HG03571 (cell line): Measurements from ENCODE around the gene PFKL.
"Not testable (repeated sequence)": the region's sequence is repeated elsewhere in the genome, so short reads cannot be mapped to it uniquely, and the experiment has no call there.

Experiments used
- ATAC-seq: cut with Tn5 transposase; IDR thresholded peaks from one replicate; pipeline ENCODE4 v1.9.1; 2021; ENCODE audit not compliant: unreplicated experiment

PFKL gene

DNA sequence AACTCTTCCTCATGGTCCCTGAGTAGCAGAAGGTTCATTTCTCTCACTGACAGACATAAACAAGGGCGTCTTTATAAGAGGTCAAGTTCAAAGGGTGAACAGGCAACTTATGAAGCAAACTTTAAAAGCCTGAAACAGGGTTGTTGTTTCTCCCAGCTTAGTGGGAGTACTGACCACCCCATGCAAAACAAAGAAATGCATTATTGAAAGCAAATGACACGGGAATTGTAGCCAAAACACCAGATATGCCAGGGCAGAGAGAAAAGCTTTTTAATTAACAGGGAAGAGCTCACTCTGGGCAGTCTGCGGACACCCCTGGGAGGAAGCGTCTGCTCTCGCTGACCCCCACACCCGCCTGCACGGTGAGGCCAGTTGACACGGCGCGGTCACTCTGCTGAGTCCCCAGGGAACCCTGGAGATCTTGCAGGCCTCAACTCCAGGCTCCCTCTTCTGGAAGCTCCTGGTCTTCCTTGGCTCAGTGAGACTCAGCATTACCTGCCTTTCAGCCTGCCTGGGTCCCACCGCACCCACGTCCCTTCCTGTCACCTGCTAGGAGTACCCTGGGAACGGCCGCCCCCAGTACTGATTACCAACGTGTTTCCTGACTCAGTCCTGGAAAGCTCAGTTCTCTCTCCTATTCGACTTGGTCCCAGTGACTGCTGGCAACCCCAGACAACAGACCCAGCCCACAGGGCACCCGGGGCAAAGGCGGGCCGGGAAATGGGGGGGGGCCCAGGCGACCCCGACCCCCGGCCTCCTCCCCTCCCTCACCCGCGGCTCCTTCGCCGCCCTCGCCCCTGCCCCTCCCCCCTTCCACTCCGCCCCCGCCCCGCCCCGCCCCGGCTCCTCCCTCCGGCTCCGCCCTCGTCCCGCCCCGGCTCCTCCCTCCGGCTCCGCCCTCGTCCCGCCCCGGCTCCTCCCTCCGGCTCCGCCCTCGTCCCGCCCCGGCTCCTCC is 38.4 kb downstream of the PFKL start:
- no peak for ATAC-seq

DNA sequence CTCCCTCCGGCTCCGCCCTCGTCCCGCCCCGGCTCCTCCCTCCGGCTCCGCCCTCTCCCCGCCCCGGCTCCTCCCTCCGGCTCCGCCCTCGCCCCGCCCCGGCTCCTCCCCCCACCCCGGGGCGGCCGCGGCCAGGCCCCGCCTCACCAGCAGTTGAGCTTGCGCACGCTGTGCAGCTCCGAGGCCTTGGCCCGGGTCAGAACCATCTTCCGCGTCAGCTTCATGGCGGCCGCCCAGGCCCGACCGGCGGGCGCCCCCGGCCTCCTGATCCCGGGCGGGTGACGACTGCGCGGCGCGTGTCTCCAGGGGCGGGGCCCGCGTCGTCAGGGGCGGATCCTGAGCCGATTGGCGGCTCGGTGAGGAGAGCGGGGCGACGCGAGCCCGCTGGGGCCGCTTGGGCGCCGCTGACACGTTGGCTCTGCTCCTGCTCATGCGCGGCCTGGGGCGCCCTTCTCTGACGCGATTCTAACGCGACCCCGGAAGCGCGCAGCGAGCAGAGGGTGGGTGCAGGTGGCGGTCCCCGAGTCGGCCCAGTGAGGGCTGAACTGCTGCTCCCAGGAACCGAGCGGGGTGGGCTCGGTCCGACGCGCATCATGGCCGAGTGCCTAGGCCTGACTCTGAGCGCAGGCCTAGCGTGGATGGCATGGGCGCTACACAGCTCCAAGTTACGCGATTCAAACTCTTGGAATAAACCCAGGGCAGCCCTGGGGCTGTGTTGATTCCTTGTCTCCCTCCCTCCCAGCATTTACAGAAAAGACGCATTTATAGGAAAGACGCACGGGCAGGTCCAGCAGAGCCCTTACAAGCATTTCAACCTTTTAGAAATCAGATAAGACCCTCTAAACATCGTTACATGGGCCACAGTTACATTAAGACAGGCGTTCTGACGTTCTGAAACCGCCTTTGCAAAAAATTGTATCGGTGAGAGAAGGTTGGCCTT is 39.4 kb downstream of the PFKL start, which contains the start of gene CFAP410:
TSS of gene CFAP410 (minus strand) at position 420 of the 940 bp plus-strand sequence. CDS start at position 224, 196 bp downstream.
- peak; percentile 80 for ATAC-seq

DNA sequence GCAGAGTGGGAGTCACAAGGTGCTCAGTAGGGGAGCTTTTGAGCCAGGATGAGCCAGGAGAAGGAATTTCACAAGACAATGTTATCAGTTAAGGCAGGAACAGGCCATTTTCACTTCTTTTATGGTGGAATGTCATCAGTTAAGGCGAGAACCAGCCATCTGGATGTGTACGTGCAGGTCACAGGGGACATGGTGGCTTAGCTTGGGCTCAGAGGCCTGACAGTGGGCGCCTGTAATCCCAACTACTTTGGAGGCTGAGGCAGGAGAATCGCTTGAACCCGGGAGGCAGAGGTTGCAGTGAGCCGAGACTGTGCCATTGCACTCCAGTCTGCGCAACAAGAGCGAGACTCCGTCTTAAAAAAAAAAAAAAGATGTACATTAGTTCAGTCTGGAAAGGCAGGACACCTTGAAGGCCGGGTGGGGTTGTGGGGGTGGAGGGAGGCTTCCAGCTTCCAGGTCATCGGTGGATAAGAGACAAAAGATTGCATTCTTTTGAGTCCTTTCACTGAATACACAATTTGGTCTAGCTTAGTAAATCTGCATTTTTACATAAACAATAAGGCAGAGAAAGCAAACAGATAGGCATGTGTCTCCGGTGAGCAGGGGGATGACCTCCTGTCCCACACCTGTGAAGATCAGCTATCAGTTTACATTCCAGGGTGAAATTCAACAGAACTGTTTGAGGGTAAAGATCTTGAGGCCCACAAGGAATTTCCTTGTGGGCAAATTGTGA is 42.0 kb downstream of the PFKL start:
- ATAC-seq: not testable (repeated sequence)

DNA sequence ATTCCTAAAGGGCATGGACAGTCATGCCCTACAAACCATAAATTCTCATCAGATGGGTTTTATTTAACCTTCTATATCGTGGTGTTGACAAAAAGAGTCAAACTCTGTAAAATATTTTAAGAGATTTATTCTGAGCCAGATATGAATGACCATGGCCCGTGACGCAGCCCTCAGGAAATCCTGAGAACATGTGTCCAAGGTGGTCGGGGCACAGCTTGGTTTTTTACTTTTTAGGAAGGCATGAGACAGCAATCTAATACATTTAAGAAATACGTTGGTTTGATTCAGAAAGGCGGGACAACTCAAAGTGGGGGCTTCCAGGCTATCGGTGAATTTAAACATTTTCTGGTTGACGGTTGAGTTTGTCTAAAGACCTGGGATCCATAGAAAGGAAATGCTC is 43.1 kb downstream of the PFKL start:
- ATAC-seq: not testable (repeated sequence)

DNA sequence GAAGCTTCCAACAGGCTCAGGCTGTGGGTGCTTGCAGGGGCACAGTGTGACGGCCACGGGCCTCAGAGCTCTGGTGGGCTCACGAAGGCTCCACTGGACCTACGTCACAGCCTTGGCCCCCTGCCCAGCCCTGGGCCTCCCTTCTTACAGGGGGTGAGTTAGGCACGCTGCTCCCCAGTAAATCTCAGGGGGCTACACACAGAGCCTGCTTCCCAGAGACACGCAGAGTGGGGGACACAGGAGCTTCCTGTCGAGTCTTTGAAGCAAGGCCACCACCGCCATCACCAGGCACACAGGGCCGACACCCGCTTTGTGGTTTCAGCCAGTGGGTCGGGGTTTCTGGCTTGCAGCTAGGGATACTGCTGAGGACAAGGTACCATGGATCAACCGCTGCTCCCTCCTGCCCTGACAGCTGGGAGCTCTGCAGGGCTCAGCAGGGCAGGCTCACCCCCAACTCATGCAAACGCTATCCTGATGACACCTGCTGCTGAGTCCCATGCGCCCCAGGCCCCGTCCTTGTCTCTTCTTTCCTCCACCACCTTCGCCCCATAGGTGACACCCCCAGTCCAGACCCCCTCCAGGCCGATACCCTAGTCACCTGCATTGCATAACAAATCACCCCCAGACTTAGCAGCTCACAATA is 44.8 kb downstream of the PFKL start:
- ATAC-seq: no peak

DNA sequence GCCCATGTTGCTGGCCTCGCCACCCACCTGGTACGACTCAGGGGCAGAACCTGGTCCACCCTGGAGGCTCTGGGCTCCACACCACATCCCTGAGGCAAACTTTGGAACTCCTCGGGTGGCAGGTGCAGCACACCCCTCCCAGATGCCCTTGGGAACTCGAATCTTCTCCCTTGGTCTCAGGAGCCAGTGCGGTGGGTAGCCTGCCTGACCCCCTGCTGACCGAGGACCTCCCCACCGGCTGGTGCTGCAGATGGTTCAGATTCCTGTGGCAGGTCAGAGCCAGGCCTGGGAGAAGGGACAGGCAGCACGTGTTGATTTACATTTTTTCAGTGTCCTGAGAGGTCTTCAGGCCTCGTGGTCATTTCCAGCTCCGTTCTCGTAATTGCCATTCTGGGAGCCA is 45.6 kb downstream of the PFKL start:
- ATAC-seq: no peak

DNA sequence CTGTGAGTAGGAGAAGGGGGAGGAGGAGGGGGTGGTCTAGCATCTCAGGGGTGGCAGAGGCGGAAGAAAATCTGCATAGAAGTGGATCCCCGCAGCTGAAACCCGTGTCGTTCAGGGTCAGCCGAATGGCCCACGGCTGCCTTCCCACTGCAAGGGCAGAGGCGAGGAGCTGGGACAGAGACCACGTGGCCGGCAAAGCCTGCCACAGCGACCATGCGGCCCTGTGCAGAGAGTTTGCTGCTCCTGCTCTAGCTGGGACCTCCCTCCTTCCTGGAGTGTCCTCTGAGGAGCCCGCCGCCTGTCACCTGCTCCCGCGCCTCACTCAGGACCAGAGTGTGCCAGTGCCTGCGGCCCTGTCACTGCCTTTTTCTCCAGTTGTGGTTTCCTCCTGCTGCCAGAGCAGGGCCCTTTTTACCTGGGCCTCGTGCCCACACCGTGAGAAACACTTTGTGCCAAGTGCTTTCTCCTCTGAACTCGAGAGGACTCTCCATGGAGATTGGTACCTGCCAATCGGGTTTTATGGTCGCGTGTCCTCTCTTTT is 48.1 kb downstream of the PFKL start:
- no peak for ATAC-seq

DNA sequence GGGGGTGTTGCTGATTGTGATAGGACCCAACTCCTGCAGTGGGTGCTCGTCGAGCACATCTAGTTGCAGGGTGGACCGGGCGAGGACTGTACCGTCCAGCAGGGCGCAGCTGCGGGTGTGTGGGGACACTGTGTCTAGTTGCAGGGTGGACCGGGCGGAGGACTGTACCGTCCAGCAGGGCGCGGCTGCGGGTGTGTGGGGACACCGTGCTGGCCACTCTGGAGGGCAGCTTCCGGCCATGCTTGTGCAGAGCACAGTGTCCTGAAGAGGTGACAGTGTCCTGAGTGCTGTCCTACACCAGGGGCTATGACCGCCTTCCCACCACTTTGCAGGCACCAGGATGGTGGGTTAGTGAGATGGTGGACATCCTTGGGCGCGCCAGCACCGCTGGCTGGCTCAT is 49.0 kb downstream of the PFKL start:
- no peak for ATAC-seq

DNA sequence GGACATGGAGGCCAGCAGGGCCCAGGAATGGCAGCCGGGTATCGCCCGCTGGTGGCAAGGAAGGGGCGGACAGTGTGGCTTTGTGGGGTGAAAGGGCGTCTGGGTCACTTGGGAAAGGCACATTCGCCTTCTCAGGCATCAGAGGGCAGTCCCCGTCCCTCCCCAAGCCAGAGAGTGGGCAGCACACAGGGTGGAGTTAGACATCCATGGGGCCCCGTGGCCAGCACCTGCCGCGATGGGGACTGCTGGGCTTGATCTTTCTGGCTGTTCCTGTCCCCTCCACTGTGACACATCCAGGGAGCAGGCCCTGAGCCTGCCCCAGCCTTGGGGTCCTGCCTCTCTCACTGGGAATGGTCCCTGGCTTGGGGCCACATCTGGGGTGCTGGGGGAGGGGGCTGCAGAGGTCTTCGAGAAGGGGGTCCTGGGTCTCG is 49.6 kb downstream of the PFKL start:
- no peak for ATAC-seq

DNA sequence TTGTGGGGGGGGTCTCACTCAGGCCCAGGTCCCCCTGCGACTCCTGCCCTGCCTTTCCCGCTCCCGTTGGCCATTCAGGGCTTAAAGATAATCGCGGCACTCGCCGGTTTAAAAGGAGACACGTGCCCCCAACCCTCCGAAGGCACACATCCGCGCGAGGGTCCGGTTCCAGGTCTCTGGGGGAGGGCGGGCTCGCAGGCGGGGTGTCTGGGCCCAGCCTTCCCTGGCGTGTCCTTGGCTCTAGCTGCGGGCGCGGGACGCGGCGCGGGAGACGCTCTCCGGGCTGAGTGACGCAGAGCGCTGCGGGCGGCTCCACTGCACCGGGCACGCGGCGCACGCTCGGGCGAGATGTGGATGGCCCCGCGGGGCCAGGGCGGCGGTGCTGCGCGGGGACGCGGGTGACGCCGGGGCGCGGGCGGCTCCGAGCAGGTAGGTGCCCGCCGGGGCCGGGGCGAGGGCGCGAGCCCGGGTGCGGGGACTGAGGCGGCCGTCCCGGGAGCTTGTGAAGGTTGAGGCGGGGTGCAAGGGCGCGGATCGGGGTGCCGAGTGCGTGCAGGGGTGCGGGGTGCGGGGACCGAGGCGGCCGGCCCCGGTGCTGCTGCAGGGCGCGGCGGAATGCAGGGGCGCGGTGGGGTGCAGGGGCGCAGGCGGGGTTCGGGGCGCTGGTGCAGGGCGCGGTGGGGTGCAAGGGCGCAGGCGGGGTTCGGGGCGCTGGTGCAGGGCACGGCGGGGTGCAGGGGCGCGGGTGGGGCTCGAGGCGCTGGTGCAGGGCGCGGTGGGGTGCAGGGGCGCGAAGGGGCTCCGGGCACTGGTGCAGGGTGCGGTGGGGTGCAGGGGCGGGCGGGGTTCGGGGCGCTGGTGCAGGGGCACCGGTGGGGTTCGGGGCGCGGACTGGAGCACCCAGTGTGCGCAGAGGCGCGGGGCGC is 50.3 kb downstream of the PFKL start:
- ATAC-seq: no peak

DNA sequence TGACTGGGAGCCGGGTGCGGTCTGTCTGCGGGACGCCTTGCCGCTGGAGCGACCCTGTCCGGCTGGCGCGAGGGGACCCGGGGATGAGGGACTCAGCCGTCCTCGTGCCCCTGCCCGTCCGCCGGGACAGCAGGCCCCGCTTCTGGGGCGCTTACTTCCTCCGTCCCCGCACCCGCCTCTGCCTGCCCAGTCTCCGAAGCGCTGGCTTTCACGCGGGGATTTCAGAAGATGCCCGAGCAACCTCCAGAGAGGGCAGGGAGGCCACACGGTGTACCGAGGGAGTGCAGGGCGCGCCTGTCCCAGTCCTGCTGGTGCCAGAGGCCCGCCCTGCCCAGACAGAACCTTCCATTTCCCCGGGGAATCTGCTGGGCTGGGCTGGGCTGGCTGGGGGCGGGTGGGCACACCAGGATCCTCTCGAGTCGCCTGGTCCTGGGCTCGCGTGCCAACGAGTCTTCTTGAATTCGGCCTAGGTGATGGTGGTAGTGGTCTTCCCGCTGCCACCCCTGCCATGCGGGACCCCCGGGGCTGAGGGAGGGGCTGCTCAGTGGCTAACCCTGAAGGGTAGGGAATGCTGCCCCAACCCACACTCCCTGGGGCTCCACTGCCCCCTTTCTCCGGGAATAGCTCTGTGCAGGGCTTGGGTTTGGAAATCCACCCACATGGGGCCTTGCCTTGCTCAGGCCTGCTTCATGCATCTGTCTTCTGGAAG is 51.1 kb downstream of the PFKL start:
- no peak for ATAC-seq

DNA sequence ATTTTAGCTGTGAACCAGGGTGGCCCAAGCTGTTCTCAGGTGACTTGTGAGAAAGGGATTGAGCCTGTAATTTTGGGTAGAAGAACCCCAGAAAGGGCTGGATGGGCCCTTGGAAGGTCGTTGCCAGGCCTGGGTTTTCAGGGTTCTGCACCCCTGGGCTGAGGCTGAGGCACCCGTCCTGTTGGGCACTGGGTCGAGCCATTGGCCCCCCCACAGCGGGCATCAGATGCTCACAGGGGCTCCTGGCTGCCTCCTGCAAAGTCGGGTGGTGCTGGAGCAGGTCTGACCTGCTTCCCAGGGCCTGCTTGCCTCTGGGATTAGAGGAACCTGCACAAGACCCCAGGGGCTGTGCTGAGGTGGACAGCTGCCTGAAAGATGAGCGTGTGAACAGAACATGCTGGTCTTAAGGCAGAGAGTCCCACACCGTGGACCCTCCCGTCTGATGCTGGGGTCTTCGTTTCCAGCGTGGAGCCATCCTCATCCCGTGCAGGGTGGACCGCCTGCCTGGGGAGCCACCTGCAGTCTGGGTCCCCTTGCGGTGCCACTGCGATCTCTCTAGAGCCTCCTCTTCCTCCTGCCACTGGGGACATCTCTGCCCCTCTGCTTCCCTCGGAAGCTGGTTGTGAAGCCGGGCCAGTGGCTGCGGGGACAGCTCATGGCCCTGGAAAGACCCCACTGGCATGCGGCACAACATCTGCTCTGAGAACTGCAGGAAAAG is 51.8 kb downstream of the PFKL start:
- no peak for ATAC-seq

DNA sequence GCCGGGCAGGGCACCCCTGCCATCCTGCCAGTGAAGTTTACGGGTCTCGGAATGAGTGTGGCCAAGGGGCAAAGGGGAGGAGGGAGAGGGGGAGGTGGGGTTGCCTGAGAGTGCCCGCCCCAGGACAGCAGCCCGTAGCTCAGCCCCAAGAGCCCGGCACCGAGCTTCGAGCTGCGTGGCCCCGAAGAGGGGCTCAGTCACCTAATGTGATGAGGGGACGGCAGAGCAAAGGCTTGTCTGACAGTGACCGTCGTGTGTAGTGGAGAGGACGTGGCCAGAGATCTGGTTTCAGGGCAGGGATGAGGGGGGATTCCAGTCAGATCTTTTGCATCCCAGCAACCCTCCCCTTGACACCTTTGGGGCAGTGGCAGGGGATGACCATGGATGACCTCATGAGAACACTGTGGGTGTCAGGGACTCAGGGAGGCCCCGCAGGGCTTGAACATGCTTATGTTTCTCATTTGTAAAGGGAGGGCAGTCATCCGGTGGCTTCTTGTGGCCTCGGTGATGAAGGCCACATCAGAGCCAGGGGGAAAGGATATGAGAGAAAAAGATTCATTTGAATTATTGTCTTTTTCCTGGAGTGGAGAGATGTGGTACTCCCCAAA is 52.5 kb downstream of the PFKL start:
- ATAC-seq: no peak

DNA sequence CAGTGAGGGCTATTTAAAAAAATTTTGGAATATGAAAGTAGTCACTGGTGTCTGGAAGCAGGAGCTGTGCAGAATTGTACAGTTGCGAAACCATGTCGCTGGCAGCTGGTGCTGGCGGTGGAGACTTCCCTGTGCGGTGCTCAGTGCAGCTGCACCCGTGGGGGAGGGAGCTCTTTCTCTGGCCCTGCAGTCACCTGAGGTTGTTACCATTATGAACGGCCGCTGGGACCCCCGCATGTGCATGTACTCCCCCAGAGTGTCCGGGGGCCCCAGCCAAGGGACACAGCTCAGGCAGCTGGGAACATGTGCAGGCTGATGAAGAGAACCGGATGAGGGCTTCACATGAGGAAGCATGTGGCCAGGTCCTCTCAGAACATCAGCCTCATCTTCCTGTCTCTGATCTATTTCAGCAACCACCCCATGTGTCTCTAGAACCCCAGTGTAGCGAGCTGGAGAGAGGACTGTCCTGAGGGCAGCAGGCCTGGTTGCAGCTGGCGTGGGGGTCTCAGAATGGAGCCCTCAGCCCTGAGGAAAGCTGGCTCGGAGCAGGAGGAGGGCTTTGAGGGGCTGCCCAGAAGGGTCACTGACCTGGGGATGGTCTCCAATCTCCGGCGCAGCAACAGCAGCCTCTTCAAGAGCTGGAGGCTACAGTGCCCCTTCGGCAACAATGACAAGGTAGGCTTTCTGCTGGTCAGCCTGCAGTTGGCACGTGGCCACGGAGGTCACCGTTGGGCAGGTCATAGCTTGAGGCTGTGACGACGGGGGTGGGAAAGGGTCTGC is 53.5 kb downstream of the PFKL start, which contains the start of gene TRPM2:
TSS of gene TRPM2 (plus strand) at position 431 of the 780 bp plus-strand sequence. CDS start at position 511, 80 bp downstream.
- peak; percentile 60 for ATAC-seq

DNA sequence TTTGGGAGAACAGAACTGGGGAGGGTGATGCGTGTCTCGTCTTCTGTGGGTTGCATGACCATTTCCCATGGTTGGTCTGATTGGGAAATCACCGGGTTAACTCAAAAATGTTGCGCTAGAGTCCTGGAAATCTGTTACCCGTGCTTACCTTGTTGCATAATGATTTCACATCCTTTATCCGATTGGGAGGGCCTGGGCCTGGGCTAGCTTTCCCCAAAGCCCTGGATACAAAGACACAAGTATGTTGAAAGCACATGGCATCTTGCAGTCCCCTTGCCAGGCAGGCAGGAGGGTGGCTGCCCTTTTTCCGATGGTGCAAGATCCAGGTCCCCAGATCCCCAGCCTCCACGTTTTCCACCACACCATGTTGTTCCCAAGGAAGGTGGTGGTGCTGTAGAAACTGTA is 54.1 kb downstream of the PFKL start:
- peak; percentile 4 for ATAC-seq
